OCI-LY7 (cell line): Measurements from ENCODE around the gene FNBP1.

Experiments used
- CTCF ChIP-seq: fragments of 200-600 bp; sonication (generic); conservative IDR thresholded peaks from 2 replicates; pipeline ENCODE4 v1.5.1; 2014; ENCODE audit warnings: mild to moderate bottlenecking, antibody characterized with exemption, low read length, moderate library complexity, mixed read lengths
- EZH2phosphoT487 ChIP-seq: fragments of 200-600 bp; sonication (generic); IDR thresholded peaks from 2 replicates; pipeline ENCODE4 v1.6.1; 2018; ENCODE audit warnings: low read depth, borderline replicate concordance, mild to moderate bottlenecking, mixed run types, antibody characterized with exemption, low read length, moderate library complexity, mixed read lengths

GRCh38 chr9:130001190-130001589 is 41.8 kb downstream of the FNBP1 start:
- TF ChIP-seq CTCF (no peak), EZH2phosphoT487 (no peak)
